T-helper 2 cell treated with Interferon-gamma antibody and Interleukin-4, amounts not matched to agents 5 μg/mL and 100 μg/mL, for 36 hours (primary cell): ENCODE data around the gene HAVCR2.

Experiments used
- DNase-seq: peaks from one replicate; pipeline ENCODE4 v3.0.0; 2021; ENCODE audit warnings: low spot score
- H3K27ac Mint-ChIP-seq: one replicate; pipeline ENCODE4 v1.8.0; 2021; ENCODE audit warnings: mild to moderate bottlenecking, mixed read lengths
- H3K27me3 Mint-ChIP-seq: one replicate; pipeline ENCODE4 v1.8.0; 2021; ENCODE audit warnings: low read depth, mixed read lengths
- H3K36me3 Mint-ChIP-seq: one replicate; pipeline ENCODE4 v1.8.0; 2021; ENCODE audit warnings: low read depth, mixed read lengths
- H3K4me1 Mint-ChIP-seq: one replicate; pipeline ENCODE4 v1.8.0; 2021; ENCODE audit warnings: low read depth, mixed read lengths
- H3K4me3 Mint-ChIP-seq: one replicate; pipeline ENCODE4 v1.8.0; 2022; ENCODE audit warnings: mild to moderate bottlenecking, moderate library complexity, mixed read lengths
- H3K9me3 Mint-ChIP-seq: one replicate; pipeline ENCODE4 v1.8.0; 2021; ENCODE audit warnings: mixed read lengths

The HAVCR2 gene

DNA sequence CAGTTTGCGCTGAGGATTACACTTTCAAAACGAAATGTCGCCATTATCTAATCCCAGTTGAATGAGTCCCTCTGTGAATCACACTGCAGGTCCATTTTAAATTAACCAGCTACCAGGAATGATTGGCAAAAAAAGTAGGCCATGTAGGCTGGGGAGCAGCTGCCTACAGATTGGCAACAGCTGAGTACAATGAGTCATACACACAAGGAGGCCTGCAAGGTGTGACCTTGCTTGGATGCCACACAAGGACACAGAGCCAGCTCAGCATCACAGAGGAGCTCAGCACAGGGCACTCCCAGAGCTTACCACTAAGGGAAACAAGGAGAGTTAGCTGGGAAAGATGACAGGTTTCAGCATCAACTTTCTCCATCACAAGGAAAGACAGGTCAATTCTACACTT, 62.8 kb downstream of the HAVCR2 start:
- Mint-ChIP-seq H3K4me3 (no peak overlapping the region), H3K9me3 (no peaks in the 10 kb centered on the region), H3K36me3 (peaks cover 7% of the 10 kb centered on the region), H3K4me1 (peaks cover 28% of the 10 kb centered on the region), H3K27ac (no peak overlapping the region), H3K27me3 (no peaks in the 10 kb centered on the region)
- no peak for DNase-seq

DNA sequence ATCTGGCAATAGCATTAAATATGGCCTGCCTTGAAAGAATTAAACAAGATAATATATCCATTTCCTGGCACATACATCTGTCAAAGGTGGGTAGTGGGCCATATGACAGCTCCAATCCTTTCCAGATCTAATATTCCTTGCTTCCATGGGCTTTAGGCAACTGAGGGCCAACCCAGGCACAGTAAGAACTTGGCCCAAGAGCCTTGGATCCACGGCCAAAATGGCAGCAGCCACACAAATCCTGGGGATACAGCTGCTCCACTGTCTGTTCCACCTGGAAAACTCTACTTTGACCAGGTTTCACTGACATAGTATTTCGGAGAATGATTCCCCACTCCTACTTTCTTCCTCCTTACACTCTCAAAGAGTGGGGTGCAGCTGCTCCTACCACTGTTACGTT, 63.2 kb downstream of the HAVCR2 start:
- Mint-ChIP-seq H3K9me3 (no peaks in the 10 kb centered on the region), H3K27me3 (no peaks in the 10 kb centered on the region), H3K4me1 (peaks cover 27% of the 10 kb centered on the region), H3K36me3 (peaks cover 7% of the 10 kb centered on the region), H3K4me3 (no peak overlapping the region), H3K27ac (no peak overlapping the region)
- DNase-seq, result no peak

DNA sequence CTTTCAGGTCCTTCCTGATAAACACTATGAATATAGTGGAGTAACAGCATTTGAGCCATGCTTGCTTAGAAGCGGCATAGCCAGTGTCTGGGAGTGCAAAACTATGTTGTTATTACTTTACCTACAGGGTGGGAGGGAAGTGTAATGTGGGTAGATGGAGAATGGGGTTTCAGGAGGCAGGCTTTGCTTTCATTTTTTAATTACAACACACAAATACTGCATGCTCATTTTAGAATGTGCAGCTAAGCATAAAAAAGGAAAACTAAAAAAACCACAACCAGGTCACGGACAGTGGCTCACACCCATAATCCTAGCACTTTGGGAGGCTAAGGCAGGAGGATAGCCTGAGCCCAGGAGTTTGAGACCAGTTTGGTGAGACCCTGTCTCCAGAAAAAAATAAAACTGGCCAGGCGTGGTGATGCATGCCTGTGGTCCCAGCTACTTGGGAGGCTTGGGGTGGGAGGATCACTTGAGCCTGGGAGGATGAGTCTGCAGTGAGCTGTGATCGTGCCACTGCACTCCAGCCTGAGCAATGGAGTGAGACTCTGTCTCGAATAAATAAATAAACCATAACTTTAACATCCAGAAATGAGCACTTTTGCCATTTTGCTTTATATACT, 70.2 kb downstream of the HAVCR2 start:
- Mint-ChIP-seq H3K36me3 (peaks cover 18% of the 10 kb centered on the region), H3K9me3 (no peaks in the 10 kb centered on the region), H3K4me1 (peaks cover 26% of the 10 kb centered on the region), H3K27ac (peak overlapping the region; percentile 81), H3K27me3 (no peaks in the 10 kb centered on the region), H3K4me3 (peak overlapping the region; percentile 67)
- no peak for DNase-seq
